Right lobe of liver (tissue), 4 donors: Measurements from ENCODE around the gene C11orf54.
"Not testable (repeated sequence)": the region's sequence is repeated elsewhere in the genome, so short reads cannot be mapped to it uniquely, and the experiment has no call there.

Experiments used
- CTCF ChIP-seq, 4 donors: fragments of 200-600 bp in 3 of 4; fragments of 450-650 bp in 1 of 4; IDR thresholded peaks; one replicate each; pipeline versions ENCODE4 v1.5.1 to v1.8.0; 2016 to 2022; ENCODE audit warnings: antibody characterized with exemption in 4 of 4, mild to moderate bottlenecking in 2 of 4
- POLR2A ChIP-seq: fragments of 450-650 bp; IDR thresholded peaks from one replicate; pipeline ENCODE4 v1.6.1; 2017; ENCODE audit warnings: antibody characterized with exemption, mild to moderate bottlenecking
- donor health status: DM: no; HTN: no; CAD: no.
- donor health status: DM: no; HTN: no; CAD: no.
- donor health status: DM: no; HTN: yes; CAD: no.

- TF ChIP-seq CTCF (IDR thresholded peaks at IDR 0.05); POLR2A: not testable (repeated sequence)
These were observed 3.7 kb downstream of the C11orf54 start for GRCh38 chr11:93745005-93745755.
